GM19452 (cell line): ENCODE data around the gene ITPR2.

Source experiments
- ATAC-seq: cut with Tn5 transposase; IDR thresholded peaks from one replicate; pipeline ENCODE4 v1.9.1; 2021; ENCODE audit not compliant: unreplicated experiment

ITPR2 gene

DNA sequence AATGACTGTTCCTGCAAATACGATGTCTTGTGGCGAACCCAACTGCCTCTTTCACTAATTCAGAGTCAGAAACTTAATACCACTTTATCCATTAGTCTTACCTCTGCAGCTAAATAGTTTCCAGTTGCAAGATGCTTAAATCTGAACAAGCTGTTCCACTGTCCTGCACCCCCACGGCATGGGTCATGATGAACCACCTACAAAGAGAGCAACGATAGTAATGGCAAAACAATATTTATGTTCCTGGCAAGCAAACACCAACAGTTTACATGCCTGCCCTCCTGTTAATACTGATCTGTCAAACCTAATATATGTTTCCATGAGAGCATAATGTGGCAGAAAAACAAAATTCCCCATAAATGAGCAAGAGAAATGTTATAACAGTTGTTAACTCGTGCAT lies 121.9 kb downstream of the ITPR2 start:
- ATAC-seq = no peak

GRCh38 chr12:26705851-26706250 lies 127.1 kb downstream of the ITPR2 start:
- no peak for ATAC-seq

DNA sequence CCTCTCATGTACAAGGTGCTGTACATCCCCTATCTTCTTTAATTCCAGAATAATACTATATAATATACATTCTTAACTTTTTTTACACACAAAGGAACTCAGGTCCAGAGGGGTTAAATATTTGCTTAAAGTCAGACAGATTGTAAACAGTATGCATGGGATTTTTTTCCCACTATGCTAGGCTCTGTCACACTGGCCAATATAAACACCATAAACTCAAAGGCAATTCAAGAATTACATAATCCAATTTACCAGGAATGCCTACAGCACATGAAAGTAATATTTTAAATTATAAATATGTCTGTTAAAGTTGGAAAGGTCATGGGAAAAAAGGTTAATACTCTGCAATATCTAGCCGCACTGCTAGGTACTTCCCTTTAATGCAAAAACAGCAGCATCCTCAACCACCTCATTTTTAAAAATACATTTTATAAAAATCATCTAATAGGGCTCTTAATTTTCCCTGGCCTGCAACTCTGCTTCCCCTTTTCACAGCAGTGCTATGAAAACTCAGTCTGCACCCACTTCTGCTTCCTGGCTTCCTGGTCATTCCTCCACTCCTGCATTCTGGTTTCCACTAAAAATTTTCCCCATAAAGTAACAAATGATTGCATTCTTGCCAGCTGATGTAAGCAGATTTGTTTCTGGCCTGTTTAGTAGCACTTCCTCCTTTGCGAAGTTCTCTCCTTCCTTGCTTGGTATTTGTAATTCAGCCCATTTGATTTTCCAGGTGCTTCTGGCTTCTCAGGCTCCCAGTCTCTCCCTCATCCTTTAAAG lies 128.1 kb downstream of the ITPR2 start:
- no peak for ATAC-seq

DNA sequence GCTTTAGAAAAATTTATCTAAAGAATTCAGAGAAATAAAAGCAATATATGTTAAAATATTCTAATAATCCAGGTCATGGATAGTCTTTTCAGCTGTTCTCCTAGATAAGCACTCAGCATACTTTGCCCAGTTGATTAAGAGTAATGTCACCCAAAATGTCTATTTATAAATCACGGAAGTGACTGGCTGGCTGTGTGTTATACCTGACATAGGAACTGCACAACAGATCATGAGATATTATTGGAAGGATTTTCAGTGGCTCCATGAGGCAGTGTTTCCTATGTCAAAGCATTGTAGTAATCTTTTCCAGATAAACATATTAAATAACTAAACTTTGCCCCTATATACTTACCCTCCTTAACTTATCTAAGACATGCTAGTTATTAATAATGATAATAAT lies 128.8 kb downstream of the ITPR2 start:
- no peak for ATAC-seq

- no peak for ATAC-seq
These were observed 130.3 kb downstream of the ITPR2 start for GRCh38 chr12:26702741-26703140.

DNA sequence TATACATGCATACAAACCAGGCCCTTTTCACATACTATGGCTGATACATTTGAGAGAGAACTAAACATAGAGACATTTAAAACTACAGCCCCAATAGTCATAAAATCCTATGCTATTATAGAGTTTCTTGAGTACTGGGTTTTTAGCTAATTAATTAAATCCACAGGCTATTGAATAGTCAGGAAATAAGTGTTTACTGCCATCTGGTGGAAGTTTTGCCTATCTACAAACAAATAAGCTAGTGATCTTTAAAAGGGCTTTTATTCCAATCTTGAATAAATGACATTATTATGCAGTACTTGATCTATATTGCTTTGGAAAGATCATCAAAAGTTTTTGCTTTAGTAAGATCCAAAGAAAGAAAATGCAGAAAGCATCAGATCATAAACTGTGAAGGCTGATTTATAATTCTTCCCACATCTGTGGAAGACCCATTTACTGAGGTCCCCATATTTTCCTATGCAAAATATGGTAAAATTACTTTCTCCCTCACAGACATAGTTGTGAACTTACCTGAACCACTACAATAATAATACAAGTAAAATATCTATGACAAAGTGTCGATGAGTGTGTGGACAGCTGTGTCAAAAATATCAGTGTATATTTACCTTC lies 131.3 kb downstream of the ITPR2 start:
- ATAC-seq = no peak

GRCh38 chr12:26700430-26700829 lies 132.6 kb downstream of the ITPR2 start:
- ATAC-seq = no peak

GRCh38 chr12:26699237-26699636 lies 133.8 kb downstream of the ITPR2 start:
- ATAC-seq = no peak

DNA sequence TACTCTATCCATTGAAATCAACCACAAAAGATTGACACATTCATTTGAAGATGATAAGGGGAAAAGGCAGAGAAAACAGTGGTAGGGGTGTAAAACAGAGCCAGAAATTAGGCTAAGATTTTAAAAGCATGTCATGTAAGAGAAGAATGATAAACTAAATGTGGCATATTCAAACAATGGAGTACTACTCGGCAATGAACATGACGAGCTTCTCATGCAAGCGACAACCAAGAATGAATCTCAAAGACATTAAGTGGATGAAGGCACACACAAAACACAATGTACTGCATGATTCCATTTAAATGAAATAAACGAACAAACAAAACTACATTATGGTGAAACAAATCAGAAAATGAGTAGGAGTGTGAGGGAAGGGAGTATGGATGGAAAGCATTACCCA lies 134.8 kb downstream of the ITPR2 start:
- no peak for ATAC-seq

- ATAC-seq = no peak
These were observed 135.8 kb downstream of the ITPR2 start for GRCh38 chr12:26697217-26697616.

DNA sequence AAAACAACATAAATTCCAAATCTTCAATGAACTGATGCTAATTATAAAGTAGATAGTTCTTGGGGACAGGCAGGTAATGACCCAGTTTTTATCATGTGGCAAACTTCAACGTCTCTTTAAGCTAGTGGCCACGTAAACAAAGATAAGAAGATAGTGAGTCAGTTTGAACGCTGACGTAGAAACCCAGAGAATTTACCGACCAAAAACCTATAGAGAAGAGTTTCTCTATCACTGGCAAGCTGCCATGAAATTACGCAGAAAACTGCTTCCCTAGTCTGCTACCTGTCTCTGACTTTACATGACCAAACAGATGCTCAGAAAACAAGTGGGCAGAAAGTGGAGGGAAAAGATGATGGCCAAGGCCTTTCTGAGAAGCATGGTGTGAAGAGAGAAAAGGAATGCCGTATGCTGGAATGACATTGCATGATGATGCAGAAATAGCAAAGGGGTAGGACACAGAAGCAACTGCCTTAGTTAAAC lies 136.3 kb downstream of the ITPR2 start:
- ATAC-seq = no peak

GRCh38 chr12:26696048-26696612 lies 136.9 kb downstream of the ITPR2 start:
- ATAC-seq = no peak

- ATAC-seq = no peak
These were observed 138.6 kb downstream of the ITPR2 start for GRCh38 chr12:26694402-26694801.

DNA sequence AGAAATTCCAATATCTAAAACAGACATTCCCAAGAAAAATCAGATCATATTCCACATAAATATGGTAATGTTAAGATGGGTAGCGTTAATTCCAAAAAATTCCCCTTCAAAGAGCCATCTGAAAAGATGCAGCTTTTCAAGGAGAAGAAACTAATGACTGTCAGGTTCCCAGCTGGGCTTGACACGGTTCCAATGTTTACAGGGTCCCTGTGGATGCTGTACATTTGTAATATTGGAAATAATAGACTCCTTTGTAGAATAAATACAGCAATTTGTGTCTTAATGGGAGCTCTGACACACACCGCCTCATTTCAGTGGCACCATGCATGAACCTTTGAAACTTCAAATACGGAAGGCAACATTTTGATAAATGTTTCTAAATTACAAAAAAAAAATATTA lies 140.6 kb downstream of the ITPR2 start:
- no peak for ATAC-seq

- no peak for ATAC-seq
These were observed 141.6 kb downstream of the ITPR2 start for GRCh38 chr12:26691234-26691970.

- no peak for ATAC-seq
These were observed 142.4 kb downstream of the ITPR2 start for GRCh38 chr12:26690601-26691000.

DNA sequence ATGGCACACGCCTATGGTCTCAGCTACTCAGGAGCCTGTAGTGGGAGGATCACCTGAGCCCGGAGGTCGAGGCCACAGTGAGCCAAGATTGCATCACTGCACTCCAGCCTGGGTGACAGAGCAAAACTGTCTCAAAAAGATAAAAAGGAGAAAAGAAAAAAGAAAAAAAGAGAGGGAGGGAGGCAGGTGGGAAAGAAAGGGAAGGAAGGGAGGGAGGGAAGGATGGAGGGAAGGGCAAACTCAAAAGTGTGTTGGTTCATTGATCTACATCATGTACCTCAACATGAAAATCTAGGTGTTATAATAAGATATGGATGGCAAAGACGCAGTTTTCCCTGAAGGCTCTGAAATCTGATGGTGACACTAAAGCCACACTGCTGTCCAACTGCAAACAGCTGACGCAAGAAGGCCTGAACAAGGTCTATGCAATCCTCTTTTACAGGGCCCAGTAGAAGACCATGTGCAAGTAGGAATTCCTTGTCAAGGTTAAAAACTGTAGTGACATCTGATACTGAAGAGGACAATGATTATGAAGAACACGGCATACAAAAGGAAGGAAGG lies 143.6 kb downstream of the ITPR2 start:
- ATAC-seq = no peak

DNA sequence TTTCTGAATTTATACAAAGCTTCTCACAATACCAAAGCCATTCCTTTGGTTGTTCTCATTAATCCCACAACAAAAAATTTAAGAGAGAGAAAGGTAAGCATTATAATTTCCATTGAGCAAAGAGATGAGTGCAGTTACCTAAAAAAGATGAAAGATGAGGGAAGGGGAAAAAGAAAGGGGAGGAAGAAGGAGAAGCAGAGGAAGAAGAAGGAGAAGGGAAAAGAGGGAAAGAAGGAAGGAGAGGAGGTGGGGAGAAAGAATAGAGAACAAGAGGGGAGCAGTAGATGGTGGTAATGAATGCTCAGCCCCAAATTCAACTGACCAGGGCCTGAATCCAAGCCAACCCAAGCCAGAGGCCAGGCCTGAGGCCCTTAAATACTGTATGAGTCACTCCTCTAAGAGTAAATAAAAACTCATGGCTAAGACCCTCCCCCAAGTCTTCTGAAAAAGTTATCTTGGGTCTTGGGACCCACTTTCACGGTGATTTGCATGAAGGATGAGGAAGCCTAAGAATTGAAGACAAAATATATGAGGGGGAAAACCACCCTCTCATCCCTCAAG lies 144.6 kb downstream of the ITPR2 start:
- no peak for ATAC-seq

- ATAC-seq = no peak
These were observed 146.6 kb downstream of the ITPR2 start for GRCh38 chr12:26686408-26686807.

DNA sequence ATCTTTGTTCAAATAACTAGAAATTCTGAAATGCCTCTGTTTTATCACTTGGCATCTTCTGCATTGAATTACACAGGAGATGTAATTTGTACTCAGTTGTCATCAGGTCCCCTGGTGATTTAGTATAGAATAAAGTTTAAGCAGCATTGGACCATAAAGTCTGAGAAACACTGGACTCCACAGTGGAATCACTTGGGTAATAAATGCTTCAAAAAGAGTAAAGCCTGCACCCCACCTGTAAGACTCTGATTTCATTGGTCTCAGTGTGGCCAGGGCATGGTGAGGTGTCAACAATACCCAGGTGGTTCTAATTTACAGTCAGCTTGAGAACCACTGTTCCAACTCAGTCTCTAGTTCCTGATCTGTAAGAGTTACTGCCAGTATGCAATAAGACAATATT lies 148.9 kb downstream of the ITPR2 start:
- no peak for ATAC-seq

DNA sequence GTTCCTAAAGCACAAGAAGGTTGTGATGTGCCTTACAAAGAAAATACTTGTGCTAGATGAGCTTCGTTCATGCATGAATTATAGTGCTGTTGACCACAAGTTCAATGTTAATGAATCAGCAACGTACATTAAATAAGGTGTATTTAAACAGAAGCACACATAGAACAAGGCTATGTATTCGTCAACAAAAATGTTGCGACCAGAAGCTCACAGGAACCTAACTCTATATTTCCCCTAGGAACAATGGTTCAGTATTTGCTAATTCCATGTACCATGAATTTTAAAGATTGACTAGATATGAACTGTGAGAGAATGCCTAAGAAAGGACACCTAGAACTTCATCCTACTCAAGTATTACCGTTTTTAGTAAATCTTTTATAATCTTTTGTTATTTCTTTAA lies 149.6 kb downstream of the ITPR2 start:
- ATAC-seq = no peak
